ENCODE data around the gene BEST4.
"Not testable (repeated sequence)": the region's sequence is repeated elsewhere in the genome, so short reads cannot be mapped to it uniquely, and the experiment has no call there.

The BEST4 gene

GRCh38 chr1:44788120-44788860 is at the start of gene BEST4:
BEST4 (minus strand) TSS chr1:44788170; CDS start chr1:44787705, 465 bp downstream.
- no peak for DNase-seq (ENCODE audit: low spot score)

- peak; percentile 86 for DNase-seq (ENCODE audit: low spot score)
These were observed 48.0 kb upstream of the BEST4 start for GRCh38 chr1:44835738-44836675.

- DNase-seq (ENCODE audit: low spot score) = no peak
These were observed 46.4 kb upstream of the BEST4 start for GRCh38 chr1:44834328-44834727.

- no peak for DNase-seq (ENCODE audit: low spot score)
These were observed 44.2 kb upstream of the BEST4 start for GRCh38 chr1:44832056-44832705.

GRCh38 chr1:44831516-44831915 is 43.5 kb upstream of the BEST4 start:
- no peak for DNase-seq (ENCODE audit: low spot score)

GRCh38 chr1:44830900-44831304 is 42.9 kb upstream of the BEST4 start:
- no peak for DNase-seq (ENCODE audit: low spot score)

- DNase-seq (ENCODE audit: low spot score) = no peak
These were observed 41.8 kb upstream of the BEST4 start for GRCh38 chr1:44829506-44830384.

- no peak for DNase-seq (ENCODE audit: low spot score)
These were observed 41.0 kb upstream of the BEST4 start for GRCh38 chr1:44828841-44829440.

GRCh38 chr1:44828003-44828651 is 40.2 kb upstream of the BEST4 start:
- DNase-seq (ENCODE audit: low spot score) = no peak

GRCh38 chr1:44827197-44828002 is 39.4 kb upstream of the BEST4 start:
- DNase-seq (ENCODE audit: low spot score) = no peak

- DNase-seq (ENCODE audit: low spot score) = no peak
These were observed 38.6 kb upstream of the BEST4 start for GRCh38 chr1:44826375-44827196.

- DNase-seq (ENCODE audit: low spot score) = not testable (repeated sequence)
These were observed 36.4 kb upstream of the BEST4 start for GRCh38 chr1:44824392-44824791.

GRCh38 chr1:44822981-44823451 is 35.0 kb upstream of the BEST4 start:
- no peak for DNase-seq (ENCODE audit: low spot score)

- no peak for DNase-seq (ENCODE audit: low spot score)
These were observed 34.2 kb upstream of the BEST4 start for GRCh38 chr1:44822131-44822701.

- DNase-seq (ENCODE audit: low spot score) = no peak
These were observed 33.3 kb upstream of the BEST4 start for GRCh38 chr1:44821240-44821715.

GRCh38 chr1:44820328-44821239 is 32.6 kb upstream of the BEST4 start:
- no peak for DNase-seq (ENCODE audit: low spot score)
